Keratinocyte (primary cell): ENCODE data around the gene HBP1. TPM values are rescaled to one million over a fixed set of nuclear protein-coding genes. Genes with fewer than 3 reads are reported as not detected.

ENCODE experiments used
- DNase-seq: peaks from one replicate; pipeline ENCODE4 v3.0.0-alpha.2; 2011; ENCODE audit warnings: low read depth, missing footprints, low spot score
- FAIRE-seq: peaks from 2 replicates; lab custom pipeline; 2011; peaks lifted over from hg19 to GRCh38; lab: Jason Lieb, UNC
- H2AFZ ChIP-seq: 2 replicates; pipeline ENCODE4 v1.6.0; 2012; ENCODE audit warnings: low read length, control low read depth, inconsistent platforms; ENCODE audit not compliant: control insufficient read depth
- H3K27ac ChIP-seq: 2 replicates; pipeline ENCODE4 v1.5.1; 2011; ENCODE audit warnings: low read length; ENCODE audit not compliant: control insufficient read depth, insufficient read depth
- H3K27me3 ChIP-seq: 3 replicates; pipeline ENCODE4 v1.6.0; 2011; ENCODE audit warnings: low read length; ENCODE audit not compliant: control insufficient read depth, insufficient read depth; ENCODE audit errors: extremely low read depth
- H3K36me3 ChIP-seq, 2 experiments: 2 replicates in 1 of 2; 3 replicates in 1 of 2; pipeline ENCODE4 v1.5.1; 2011; ENCODE audit warnings: low read length in 2 of 2, mild to moderate bottlenecking in 1 of 2; ENCODE audit not compliant: control insufficient read depth in 2 of 2, insufficient read depth in 2 of 2; ENCODE audit errors: extremely low read depth in 1 of 2
- H3K4me1 ChIP-seq: 3 replicates; pipeline ENCODE4 v1.5.1; 2011; ENCODE audit warnings: low read length; ENCODE audit not compliant: control insufficient read depth, insufficient read depth; ENCODE audit errors: extremely low read depth
- H3K4me2 ChIP-seq: 3 replicates; pipeline ENCODE4 v1.6.0; 2011; ENCODE audit warnings: low read depth, low read length; ENCODE audit not compliant: control insufficient read depth, insufficient read depth; ENCODE audit errors: extremely low read depth
- H3K4me3 ChIP-seq, 3 experiments: fragments of 200-600 bp in 1 of 3; sonication (generic) in 1 of 3; 2 replicates in 2 of 3; 3 replicates in 1 of 3; pipeline ENCODE4 v1.5.1; 2011 to 2016; ENCODE audit warnings: low read length in 3 of 3, mild to moderate bottlenecking in 3 of 3, control low read depth in 2 of 3, inconsistent platforms in 1 of 3, low read depth in 1 of 3, mixed read lengths in 1 of 3, mixed run types in 1 of 3, moderate library complexity in 1 of 3; ENCODE audit not compliant: control insufficient read depth in 2 of 3, insufficient read depth in 2 of 3; ENCODE audit errors: extremely low read depth in 1 of 3
- H3K79me2 ChIP-seq: 2 replicates; pipeline ENCODE4 v1.6.0; 2012; ENCODE audit warnings: low read length; ENCODE audit not compliant: control insufficient read depth, insufficient read depth
- H3K9ac ChIP-seq: 3 replicates; pipeline ENCODE4 v1.6.0; 2011; ENCODE audit warnings: low read length; ENCODE audit not compliant: control insufficient read depth, insufficient read depth; ENCODE audit errors: extremely low read depth
- H3K9me1 ChIP-seq: 3 replicates; pipeline ENCODE4 v1.6.0; 2011; ENCODE audit warnings: low read length; ENCODE audit not compliant: control insufficient read depth, insufficient read depth; ENCODE audit errors: extremely low read depth
- H3K9me3 ChIP-seq: 2 replicates; pipeline ENCODE4 v1.5.1; 2012; ENCODE audit warnings: low read depth, low read length; ENCODE audit not compliant: control insufficient read depth
- H4K20me1 ChIP-seq: 3 replicates; pipeline ENCODE4 v1.6.0; 2011; ENCODE audit warnings: low read length; ENCODE audit not compliant: control insufficient read depth, insufficient read depth; ENCODE audit errors: extremely low read depth
- CTCF ChIP-seq, 3 experiments: IDR thresholded peaks in 1 of 3; conservative IDR thresholded peaks in 1 of 3; optimal IDR thresholded peaks in 1 of 3; 2 replicates in 2 of 3; 3 replicates in 1 of 3; pipeline versions ENCODE3 to v1.5.1; 2011; ENCODE audit warnings: low read length in 3 of 3, mild to moderate bottlenecking in 3 of 3, moderate library complexity in 2 of 3, control low read depth in 1 of 3, inconsistent platforms in 1 of 3; ENCODE audit not compliant: insufficient read depth in 2 of 3; ENCODE audit errors: extremely low read depth in 1 of 3
- EZH2 ChIP-seq: IDR thresholded peaks from one replicate; pipeline ENCODE4 v1.6.1; 2012; ENCODE audit warnings: inconsistent platforms, mild to moderate bottlenecking, low read length, moderate library complexity
- dilution Hi-C: fragments of 300-500 bp; cut with MboI; formaldehyde crosslinking; loops from one replicate; pipeline ENCODE4 v1.7.0; 2020; ENCODE audit warnings: low sequenced_read_pairs; ENCODE audit not compliant: extremely low pct_ligation_motif_present
- polyA plus RNA-seq, 5 experiments: library from polyadenylated mRNA; depleted of rRNA in 3 of 5; stranded (reverse) in 3 of 5; stranded (forward) in 1 of 5; unstranded in 1 of 5; fragments of >200 nt; gene quantifications; 1 replicate in 1 of 5; 2 replicates in 3 of 5; 3 replicates in 1 of 5; pipeline versions ENCODE4 v1.2.1 to v1.2.3, GENCODE V29; 2011 to 2012; ENCODE audit warnings: missing spikeins in 2 of 5, low read depth in 1 of 5, low replicate concordance in 1 of 5

Gene HBP1
- polyA plus RNA-seq, 1 donor (not counting 4 experiments of a cell fraction or from before 2014, with no cell fraction given) = 42.8 TPM

DNA sequence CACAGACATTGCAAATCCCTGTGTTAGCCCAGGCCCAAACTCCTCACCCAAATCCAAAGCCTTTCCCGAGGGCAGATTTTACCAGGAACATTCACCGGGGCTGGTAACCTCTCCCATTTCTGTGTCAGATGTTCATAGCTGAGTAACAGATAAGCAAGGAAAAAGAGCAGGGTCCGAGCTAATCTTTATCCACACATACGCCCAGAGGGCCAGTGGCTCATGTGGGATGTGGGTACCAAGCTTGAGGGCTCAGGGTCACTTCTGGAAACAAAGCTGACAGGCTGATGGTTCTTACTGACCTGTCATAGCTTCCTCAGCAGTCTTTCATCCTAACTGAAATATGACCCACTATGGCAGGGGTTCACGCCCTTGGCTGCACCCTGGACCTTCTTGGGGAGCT lies 39.8 kb downstream of the HBP1 start:
- H3K9me3 ChIP-seq = no peaks in the 10 kb centered on the region
- no peaks in the 10 kb centered on the region for H3K27me3 ChIP-seq
- no peaks in the 10 kb centered on the region for H4K20me1 ChIP-seq
- H3K9ac ChIP-seq = no peak overlapping the region
- H3K4me3 ChIP-seq = no peak overlapping the region
- no peaks in the 10 kb centered on the region for H3K9me1 ChIP-seq
- H3K4me1 ChIP-seq = no peaks in the 10 kb centered on the region
- FAIRE-seq = no peak
- H3K79me2 ChIP-seq = no peaks in the 10 kb centered on the region
- no peak overlapping the region for H3K27ac ChIP-seq
- TF ChIP-seq CTCF (optimal IDR thresholded peaks at IDR 0.05 in 1 of 3, IDR thresholded peaks at IDR 0.05 in 1 of 3, conservative IDR thresholded peaks at IDR 0.05 in 1 of 3; ENCODE audit: extremely low read depth in 1 of 3, insufficient read depth in 2 of 3, low read length in 3 of 3) (no peak), EZH2 (no peak)
- DNase-seq = no peak
- H3K36me3 ChIP-seq = peaks cover 0 to 11% of the 10 kb centered on the region in 2 experiments
- dilution Hi-C loops = no loop called here
- H3K4me2 ChIP-seq = no peak overlapping the region
- H2AFZ ChIP-seq = no peak overlapping the region

- FAIRE-seq (no peak), DNase-seq (no peak)
- Histone ChIP-seq H3K79me2 (no peaks in the 10 kb centered on the region), H3K27me3 (no peaks in the 10 kb centered on the region), H3K4me3 (no peak overlapping the region), H3K4me1 (no peaks in the 10 kb centered on the region), H3K27ac (no peak overlapping the region), H4K20me1 (no peaks in the 10 kb centered on the region), H3K4me2 (no peak overlapping the region), H3K9me3 (no peaks in the 10 kb centered on the region), H2AFZ (no peak overlapping the region), H3K9ac (no peak overlapping the region), H3K9me1 (no peaks in the 10 kb centered on the region), H3K36me3 (peaks cover 0 to 9% of the 10 kb centered on the region in 2 experiments)
- no peak for TF ChIP-seq EZH2
- no peak for TF ChIP-seq CTCF (optimal IDR thresholded peaks at IDR 0.05 in 1 of 3, IDR thresholded peaks at IDR 0.05 in 1 of 3, conservative IDR thresholded peaks at IDR 0.05 in 1 of 3; ENCODE audit: extremely low read depth in 1 of 3, insufficient read depth in 2 of 3, low read length in 3 of 3)
- dilution Hi-C loops = no loop called here
Observed at GRCh38 chr7:107209565-107209964, 40.8 kb downstream of the HBP1 start.
